ENCODE measurements around the gene IGIP.

The IGIP gene

DNA sequence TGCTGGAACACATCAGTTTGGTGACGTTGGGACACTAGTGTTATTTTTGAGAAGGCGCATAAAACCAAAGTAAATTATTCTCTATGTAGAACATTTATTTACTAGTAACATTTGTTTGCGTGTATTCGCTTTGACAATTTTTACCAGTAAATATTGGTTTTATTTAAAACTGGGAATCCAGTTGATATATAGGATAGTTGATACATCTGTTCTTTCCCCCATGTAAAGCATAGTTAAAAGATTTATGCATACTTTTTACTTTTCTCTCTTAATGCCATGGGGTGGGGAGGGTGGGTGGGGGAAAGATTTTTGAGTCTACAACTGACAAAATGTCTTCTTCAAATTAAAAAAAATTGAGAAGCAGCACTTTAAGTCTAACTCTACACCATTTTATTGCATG lies at the start of gene IGIP:
Gene IGIP (plus strand): TSS at position 301 of the 400 bp plus-strand sequence. CDS start 2,540 bp downstream, outside the sequence.
- no peak for DNase-seq

- no peak for DNase-seq
Measured at GRCh38 chr5:140076142-140076541, 49.6 kb upstream of the IGIP start.

- no peak for DNase-seq
Measured at GRCh38 chr5:140076788-140077187, 48.9 kb upstream of the IGIP start.

- no peak for DNase-seq
Measured at GRCh38 chr5:140083120-140083519, 42.6 kb upstream of the IGIP start.

DNA sequence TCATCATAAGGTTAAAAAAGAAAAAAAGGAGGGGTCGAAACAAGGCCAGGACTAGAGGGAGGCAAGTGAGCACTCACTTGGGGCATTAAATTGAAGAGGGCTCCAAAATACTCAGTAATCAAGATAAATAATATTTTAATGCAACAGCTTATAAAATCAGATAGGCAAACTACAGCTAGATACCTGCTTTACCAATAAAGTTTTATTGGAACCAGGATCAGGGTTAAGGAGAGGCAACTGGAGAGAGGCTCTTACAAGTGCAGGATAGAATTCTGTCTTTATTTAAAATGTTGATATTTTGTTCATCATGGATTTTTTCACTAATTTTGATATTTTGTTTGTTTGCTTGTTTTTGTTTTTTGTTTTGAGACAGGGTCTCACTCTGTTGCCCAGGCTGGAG lies 42.1 kb upstream of the IGIP start:
- no peak for DNase-seq

- DNase-seq, result no peak
Measured at GRCh38 chr5:140084541-140084940, 41.2 kb upstream of the IGIP start.

DNA sequence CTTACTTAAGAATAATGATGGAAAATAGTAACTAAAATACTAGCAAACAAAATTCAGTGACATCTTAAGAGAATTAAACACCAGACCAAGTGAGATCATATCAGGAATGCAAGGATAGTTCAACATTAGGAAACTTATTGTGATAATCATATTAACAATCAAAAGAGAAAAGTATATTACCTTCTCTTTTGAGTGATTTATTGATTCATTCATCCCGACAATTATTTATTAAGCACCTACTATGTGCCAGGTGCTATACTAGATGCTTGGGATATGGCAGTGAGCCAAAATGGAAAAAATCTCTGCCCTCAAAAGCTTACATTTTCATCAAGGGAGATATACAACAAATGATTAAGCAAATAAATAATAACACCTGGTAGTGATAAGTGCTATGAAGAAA lies 35.5 kb upstream of the IGIP start:
- no peak for DNase-seq

GRCh38 chr5:140093179-140093578 lies 32.6 kb upstream of the IGIP start:
- no peak for DNase-seq

DNA sequence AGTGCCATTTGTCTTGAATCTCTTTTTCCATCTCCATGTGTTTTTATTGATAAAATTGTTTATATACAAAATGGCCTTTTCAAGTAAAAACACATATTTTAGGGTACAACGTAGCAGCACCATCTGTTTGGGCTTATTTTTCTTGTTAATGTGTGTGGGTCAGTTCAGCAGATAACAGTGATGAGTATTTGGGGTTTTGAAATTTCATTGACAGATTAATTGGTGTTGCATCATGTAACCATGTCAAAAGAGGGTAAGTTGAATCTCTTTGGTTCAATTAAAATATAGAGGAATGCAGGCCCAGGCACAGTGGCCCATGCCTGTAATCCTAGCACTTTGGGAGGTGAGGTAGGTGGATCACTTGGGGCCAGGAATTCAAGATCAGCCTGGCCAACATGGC lies 31.9 kb upstream of the IGIP start:
- no peak for DNase-seq

- DNase-seq, result no peak
Measured at GRCh38 chr5:140094889-140095288, 30.8 kb upstream of the IGIP start.

- DNase-seq, result no peak
Measured at GRCh38 chr5:140101179-140101578, 24.6 kb upstream of the IGIP start.

GRCh38 chr5:140103154-140103553 lies 22.6 kb upstream of the IGIP start:
- DNase-seq, result no peak

DNA sequence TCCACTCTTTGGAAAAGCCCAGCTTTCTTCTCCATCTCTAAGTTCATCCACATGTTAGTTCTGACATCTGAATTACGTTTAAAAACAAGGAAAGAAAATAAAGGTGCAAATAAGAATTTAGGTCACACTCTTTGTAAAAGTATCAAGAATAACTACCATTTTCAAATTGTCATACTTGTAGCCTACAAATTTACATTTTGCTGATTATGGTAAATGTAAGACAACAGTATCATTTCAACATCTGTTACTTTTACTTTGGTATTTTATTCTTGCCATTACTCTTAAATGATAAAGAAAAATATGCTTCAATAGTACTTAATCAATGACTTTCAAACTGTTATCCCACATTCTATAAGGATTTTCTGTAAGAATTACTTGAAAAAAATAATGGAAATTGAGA lies 21.6 kb upstream of the IGIP start:
- DNase-seq, result no peak

GRCh38 chr5:140106101-140106500 lies 19.6 kb upstream of the IGIP start:
- DNase-seq, result peak; percentile 31

DNA sequence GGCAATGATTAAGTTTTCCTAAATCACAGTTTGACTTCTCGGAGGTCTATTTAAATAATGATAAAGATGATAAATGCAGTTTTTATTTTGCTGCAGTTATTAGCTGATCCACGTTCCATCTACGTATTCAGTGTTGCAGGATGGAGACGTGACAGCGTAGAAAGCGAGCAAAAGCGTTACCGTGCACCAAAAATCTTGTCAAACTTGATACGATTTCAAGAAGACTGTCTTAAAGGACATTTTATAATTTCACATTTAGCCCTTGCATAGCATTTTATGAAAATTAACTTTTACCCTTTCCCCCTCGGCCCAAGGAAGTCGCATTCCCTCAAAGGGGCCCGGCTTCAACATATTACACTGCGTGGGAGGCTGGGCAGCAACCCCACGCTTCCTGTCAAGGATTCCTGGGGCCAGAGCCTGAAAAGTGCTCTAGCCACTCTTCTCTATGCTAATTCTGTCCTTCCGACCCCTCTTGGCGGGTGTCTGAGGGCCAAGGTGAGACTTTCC lies 18.9 kb upstream of the IGIP start:
- DNase-seq, result no peak

- DNase-seq, result peak; percentile 96
Measured at GRCh38 chr5:140107312-140108092, 18.2 kb upstream of the IGIP start.

- peak; percentile 42 for DNase-seq
Measured at GRCh38 chr5:140108093-140109017, 17.4 kb upstream of the IGIP start.

GRCh38 chr5:140109018-140109758 lies 16.5 kb upstream of the IGIP start:
- DNase-seq, result no peak

DNA sequence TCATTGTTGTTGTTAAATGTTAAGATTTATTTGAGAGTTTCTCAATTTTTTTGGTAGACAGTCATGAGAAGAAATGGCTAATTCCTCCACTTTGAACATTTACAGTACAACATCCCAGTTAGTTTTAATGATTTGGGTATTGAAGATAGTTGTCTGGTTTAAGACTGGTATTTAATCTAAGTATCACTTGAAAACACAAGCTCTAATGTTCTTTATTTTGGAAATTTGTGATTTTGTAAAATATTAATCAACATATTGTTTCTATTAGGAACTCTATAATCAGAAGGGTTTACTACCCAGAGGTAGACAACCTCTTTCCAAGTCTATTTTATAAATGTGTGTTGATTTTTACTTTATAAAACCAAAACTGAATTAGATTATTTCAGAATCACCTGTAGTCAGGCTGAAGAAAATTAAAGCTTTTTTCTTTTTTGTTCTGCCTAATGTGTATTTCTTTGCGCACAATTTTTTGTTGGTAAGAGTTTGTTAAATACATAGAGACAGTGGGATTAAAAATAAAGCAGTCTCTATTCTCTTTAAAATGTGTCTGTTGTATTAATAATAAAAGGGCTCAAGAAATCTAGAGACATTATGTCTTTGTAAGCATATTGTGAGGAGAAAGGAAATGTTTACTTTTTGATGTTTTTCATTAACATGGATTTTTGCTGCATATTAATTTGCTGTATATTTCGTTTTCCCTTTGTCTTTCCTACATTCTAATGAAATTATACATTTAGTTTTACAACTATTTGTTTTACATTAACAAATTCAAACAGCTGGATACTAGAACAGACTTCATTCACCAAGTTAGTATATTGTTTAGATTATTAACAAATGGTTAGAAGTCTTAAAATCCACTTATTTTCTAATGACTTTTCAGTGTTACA lies 15.7 kb upstream of the IGIP start:
- DNase-seq, result no peak

DNA sequence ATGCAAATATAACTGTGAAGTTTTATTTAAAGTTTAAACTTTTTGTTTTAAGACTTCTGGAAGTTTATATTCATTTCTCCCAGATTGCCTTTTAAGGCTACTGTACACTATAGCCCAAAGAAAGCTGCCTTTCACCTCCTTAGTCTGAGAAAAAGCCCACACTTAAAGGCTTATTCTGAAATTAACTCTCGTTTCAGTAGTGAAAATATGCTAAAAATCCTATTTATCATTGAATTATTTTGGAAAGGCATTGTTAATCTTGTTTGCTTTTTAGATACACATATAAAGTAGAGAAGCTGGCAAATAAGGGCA lies 15.1 kb upstream of the IGIP start:
- DNase-seq, result no peak

DNA sequence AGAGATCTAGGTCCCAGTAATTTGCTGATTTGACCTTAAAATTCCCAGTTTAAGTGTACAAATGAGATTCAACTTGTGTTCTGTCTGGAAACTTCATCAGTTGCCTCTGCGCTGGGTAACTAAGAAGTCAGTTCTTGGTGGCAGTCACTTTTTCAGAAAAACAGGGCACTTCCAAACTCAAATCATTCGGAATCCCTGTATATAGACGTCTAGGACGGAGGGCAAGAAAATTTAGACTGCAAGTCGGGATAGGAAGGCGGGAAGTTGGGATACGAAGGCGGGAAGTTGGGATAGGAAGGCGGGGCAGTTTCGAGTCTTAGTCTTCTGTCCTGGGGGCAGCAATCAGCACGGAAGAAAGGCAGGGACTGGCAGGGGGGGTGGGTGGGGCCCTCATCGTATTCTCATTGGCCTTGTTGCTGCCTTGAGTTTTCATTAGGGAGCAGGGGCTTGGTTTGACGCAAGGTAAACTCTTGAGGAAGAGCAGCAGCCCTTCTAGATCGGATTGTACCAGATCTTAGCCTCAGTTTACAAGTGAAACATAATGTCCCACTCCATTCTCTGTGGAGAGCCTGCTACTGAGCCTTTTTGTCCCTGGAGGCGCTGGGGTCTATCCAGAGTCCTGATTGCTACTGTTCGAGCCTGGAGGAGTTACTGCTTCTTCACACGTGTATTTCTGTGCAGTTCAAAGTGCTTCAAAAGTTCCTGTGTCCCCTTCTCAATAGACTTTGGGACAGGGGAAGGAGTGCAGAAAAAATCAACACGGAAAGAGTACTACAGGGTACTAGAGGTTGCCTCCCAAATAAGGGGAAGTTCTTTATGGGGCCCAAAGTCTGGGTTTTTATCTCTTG lies 14.5 kb upstream of the IGIP start:
- peak; percentile 41 for DNase-seq

All from hematopoietic multipotent progenitor cell treated with erythropoietin and hydrocortisone succinate and interleukin-3 and kit ligand, for 4 days (in vitro differentiated cells).